Lung (tissue), 12 donors: ENCODE results near the gene MAD2L2. TPM values are rescaled to one million over a fixed set of nuclear protein-coding genes. Genes with fewer than 3 reads are reported as not detected.

Experiments used
- ATAC-seq: fragments of 200-7000 bp; cut with Tn5 transposase; one replicate; pipeline ENCODE4 v1.9.1; 2020; ENCODE audit warnings: moderate number of reproducible peaks; ENCODE audit not compliant: insufficient read depth, low FRiP score
- DNase-seq, 3 donors: peaks; one replicate each; pipeline ENCODE4 v3.0.0-alpha.2; 2013 to 2017
- H3K27ac ChIP-seq, 2 donors: one replicate each; pipeline ENCODE4 v1.5.1; 2013; ENCODE audit warnings: mild to moderate bottlenecking in 2 of 2, moderate library complexity in 2 of 2, control low read depth in 1 of 2, inconsistent platforms in 1 of 2, low read depth in 1 of 2, low read length in 1 of 2
- H3K27me3 ChIP-seq, 3 donors: one replicate each; pipeline ENCODE4 v1.5.1; 2013; ENCODE audit warnings: low read length in 2 of 3; ENCODE audit not compliant: control insufficient read depth in 3 of 3, insufficient read depth in 3 of 3
- H3K36me3 ChIP-seq, 4 donors: one replicate each; pipeline ENCODE4 v1.5.1; 2013; ENCODE audit warnings: low read length in 4 of 4, mild to moderate bottlenecking in 1 of 4, moderate library complexity in 1 of 4; ENCODE audit not compliant: control insufficient read depth in 4 of 4, insufficient read depth in 4 of 4
- H3K4me1 ChIP-seq, 5 donors: one replicate each; pipeline ENCODE4 v1.5.1; 2013; ENCODE audit warnings: low read length in 5 of 5, mild to moderate bottlenecking in 2 of 5, moderate library complexity in 1 of 5; ENCODE audit not compliant: control insufficient read depth in 5 of 5, insufficient read depth in 5 of 5
- H3K4me3 ChIP-seq: one replicate; pipeline ENCODE4 v1.5.1; 2013; ENCODE audit warnings: mild to moderate bottlenecking, control low read depth, moderate library complexity
- H3K9ac ChIP-seq, 2 donors: one replicate each; pipeline ENCODE4 v1.5.1; 2013; ENCODE audit warnings: low read length in 2 of 2, control low read depth in 1 of 2; ENCODE audit not compliant: insufficient read depth in 1 of 2
- H3K9me3 ChIP-seq, 4 donors: one replicate each; pipeline ENCODE4 v1.5.1; 2013; ENCODE audit warnings: low read length in 3 of 4, mild to moderate bottlenecking in 1 of 4, moderate library complexity in 1 of 4; ENCODE audit not compliant: control insufficient read depth in 4 of 4, insufficient read depth in 3 of 4
- WGBS, 2 donors: extraction: QIAGEN DNeasy Blood & Tissue Kit; methylation state at CpG; one replicate each; pipeline ENCODE4 v1.1.7; 2013; 5-methylcytosine and 5-hydroxymethylcytosine counted together
- polyA plus RNA-seq, 2 donors: library from polyadenylated mRNA; stranded (reverse); fragments of 200-250 nt; gene quantifications; one replicate each; pipeline ENCODE4 v1.2.1, GENCODE V29; 2013
- total RNA-seq, 2 donors: library from RNA; depleted of rRNA in 1 of 2; stranded (reverse); fragments of >200 nt in 1 of 2; gene quantifications; one replicate each; pipeline ENCODE4 v1.2.1, GENCODE V29; 2014 to 2021
- TF ChIP-seq, protein P1 (sequence below): IDR thresholded peaks from 2 replicates; pipeline ENCODE4 v1.5.1; 2012; ENCODE audit warnings: mild to moderate bottlenecking; ENCODE audit errors: control extremely low read depth, extremely low read depth
- donor health status: control.
- donor health status: control.
- donor health status: Bipolar disorder and iron deficiency.
- donor health status: healthy.
- donor health status: DM: yes; HTN: yes; CAD: no.

MAD2L2 gene
- total and polyA plus RNA-seq, 4 donors: 23.4 to 61.9 (median 30.5) TPM

DNA sequence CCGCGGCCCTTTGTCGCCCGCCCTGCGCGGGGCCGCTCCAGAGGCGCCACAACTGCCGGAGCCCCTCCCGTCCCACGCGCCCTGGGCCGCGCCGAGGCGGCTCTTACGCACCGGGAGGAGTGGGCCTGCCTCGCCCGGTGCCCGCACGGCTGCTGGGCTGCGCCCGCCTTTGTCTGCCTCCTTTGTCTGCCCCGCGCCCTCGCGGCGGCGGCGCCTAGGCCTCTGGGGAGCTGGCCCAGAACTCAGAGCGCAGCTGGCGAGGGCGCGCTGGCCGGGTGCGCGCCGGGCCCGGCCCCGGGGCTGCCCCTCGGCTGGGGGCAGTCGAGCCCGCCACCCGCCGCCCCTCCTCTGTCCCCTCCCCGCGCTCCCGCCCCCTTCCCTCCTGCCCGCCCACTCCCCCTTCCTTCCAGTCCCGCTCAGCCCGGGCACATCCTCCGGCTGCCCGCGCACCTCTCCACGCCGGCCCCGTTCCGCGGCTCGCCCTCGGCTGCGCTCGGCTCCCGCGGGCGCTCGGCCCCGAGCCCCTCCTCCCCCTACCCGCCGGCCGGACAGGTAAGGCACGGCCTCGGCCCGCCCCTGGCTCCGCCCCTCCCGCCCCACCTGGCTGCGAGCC is 10.5 kb upstream of the MAD2L2 start, which contains the start of gene DRAXIN:
Gene DRAXIN (plus strand): TSS at position 409 of the 613 bp plus-strand sequence. CDS start 14,549 bp downstream, outside the sequence.
- Histone ChIP-seq H3K9ac (peak within 1 kb of the TSS in 1 of 2 donors; percentile 61), H3K27me3 (peaks cover 8 to 19% (median 13%) of the 10 kb centered on the region in 3 donors), H3K27ac (no peak within 1 kb of the TSS), H3K4me3 (no peak within 1 kb of the TSS), H3K4me1 (peaks cover 0 to 12% (median 7%) of the 10 kb centered on the region in 5 donors), H3K36me3 (no peaks in the 10 kb centered on the region), H3K9me3 (peaks cover 0 to 1% (median 0%) of the 10 kb centered on the region in 4 donors)
- TF ChIP-seq, protein P1, sequence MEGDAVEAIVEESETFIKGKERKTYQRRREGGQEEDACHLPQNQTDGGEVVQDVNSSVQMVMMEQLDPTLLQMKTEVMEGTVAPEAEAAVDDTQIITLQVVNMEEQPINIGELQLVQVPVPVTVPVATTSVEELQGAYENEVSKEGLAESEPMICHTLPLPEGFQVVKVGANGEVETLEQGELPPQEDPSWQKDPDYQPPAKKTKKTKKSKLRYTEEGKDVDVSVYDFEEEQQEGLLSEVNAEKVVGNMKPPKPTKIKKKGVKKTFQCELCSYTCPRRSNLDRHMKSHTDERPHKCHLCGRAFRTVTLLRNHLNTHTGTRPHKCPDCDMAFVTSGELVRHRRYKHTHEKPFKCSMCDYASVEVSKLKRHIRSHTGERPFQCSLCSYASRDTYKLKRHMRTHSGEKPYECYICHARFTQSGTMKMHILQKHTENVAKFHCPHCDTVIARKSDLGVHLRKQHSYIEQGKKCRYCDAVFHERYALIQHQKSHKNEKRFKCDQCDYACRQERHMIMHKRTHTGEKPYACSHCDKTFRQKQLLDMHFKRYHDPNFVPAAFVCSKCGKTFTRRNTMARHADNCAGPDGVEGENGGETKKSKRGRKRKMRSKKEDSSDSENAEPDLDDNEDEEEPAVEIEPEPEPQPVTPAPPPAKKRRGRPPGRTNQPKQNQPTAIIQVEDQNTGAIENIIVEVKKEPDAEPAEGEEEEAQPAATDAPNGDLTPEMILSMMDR: no peak
- ATAC-seq (peak; percentile 7), DNase-seq (peak; percentile 80 to 88 (median 86))
- 1% methylated on average over 40 to 76 of the region's 78 CpGs for WGBS, 2 donors

DNA sequence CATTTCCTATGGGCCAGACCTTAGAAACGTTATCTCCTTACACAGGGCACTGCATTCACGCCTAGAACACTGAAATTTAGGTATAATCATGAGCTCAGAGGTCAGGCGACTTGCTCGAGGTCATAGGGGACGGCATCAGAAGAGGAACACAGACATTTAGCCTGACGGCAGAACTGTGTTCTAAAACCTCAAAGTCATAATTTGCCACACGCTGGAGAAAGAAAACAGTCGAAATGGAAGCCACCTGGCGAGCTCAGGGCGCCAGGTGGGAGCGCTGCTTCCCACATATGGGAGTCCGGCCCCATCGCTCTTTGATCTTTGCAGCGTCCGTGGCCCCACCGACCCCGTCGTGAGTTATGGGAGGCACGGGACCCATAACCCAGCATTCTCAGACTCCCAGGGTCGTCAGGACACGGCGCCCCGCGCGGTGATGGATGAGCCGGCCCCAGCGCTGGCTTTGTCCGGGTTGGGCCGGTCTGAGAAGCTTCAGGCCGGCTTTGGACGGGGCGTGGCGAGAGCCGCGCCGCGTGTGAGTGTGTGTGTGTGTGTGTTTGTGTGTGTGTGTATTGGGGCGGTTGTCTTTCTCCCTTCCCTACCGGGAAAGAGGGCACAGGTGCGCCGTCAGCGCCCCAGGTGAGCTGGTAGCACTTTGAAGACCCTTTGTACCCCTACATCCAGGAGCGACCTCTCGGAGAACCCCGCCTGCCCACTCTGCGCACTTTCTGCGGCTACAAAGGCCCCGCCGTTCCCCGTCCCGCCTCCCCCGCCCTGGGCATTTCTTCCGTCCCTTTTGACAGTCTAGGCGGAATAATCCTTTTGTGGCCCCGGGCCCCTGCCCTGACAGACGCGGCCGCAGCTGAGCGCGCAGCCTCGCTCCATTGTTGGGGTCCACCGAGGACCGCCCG is 9.7 kb upstream of the MAD2L2 start:
- 4% methylated on average over 64 of the region's 64 CpGs for WGBS, 2 donors
- Histone ChIP-seq H3K4me3 (no peak overlapping the region), H3K4me1 (peaks cover 0 to 12% (median 7%) of the 10 kb centered on the region in 5 donors), H3K9me3 (peaks cover 0 to 1% (median 0%) of the 10 kb centered on the region in 4 donors), H3K27ac (no peak overlapping the region), H3K9ac (peak overlapping the region in 1 of 2 donors; percentile 61), H3K27me3 (peaks cover 8 to 19% (median 13%) of the 10 kb centered on the region in 3 donors), H3K36me3 (no peaks in the 10 kb centered on the region)
- TF ChIP-seq, protein P1: no peak
- no peak for ATAC-seq
- peak; percentile 74 to 87 (median 75) for DNase-seq

DNA sequence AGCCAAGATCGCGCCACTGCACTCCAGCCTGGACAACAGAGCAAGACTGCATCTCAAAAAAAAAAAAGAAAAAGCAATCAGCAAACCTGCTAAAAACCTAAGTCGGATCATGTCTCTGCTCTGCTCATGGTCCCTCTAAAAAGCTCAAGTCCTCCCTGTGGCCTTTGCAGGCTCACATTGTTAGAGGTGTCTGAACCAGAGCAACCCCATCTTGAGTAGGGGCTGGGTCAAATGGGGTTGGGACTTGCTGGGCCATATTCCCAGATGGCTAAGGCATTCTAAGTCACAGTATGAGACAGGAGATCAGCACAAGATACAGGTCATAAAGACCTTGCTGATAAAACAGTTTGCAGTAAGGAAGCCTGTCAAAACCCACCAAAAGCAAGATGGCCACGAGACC is 7.6 kb upstream of the MAD2L2 start:
- Histone ChIP-seq H3K36me3 (peaks cover 0 to 3% (median 0%) of the 10 kb centered on the region in 4 donors), H3K4me1 (peaks cover 0 to 12% (median 7%) of the 10 kb centered on the region in 5 donors), H3K9me3 (peaks cover 0 to 1% (median 0%) of the 10 kb centered on the region in 4 donors), H3K9ac (no peak overlapping the region), H3K4me3 (no peak overlapping the region), H3K27ac (no peak overlapping the region), H3K27me3 (peaks cover 8 to 19% (median 13%) of the 10 kb centered on the region in 3 donors)
- WGBS, 2 donors: 93 to 97% methylated on average over 4 of the region's 4 CpGs
- DNase-seq: no peak
- ATAC-seq: no peak
- TF ChIP-seq, protein P1: no peak
